SW480 (cell line): Measurements from ENCODE around the gene AP1B1.

Experiments used
- DNase-seq: peaks from one replicate; pipeline ENCODE4 v3.0.0-alpha.2; 2016; ENCODE audit warnings: low spot score

Gene AP1B1

GRCh38 chr22:29300807-29301601 is 87.4 kb downstream of the AP1B1 start:
- no peak for DNase-seq

- DNase-seq, result no peak
Measured at GRCh38 chr22:29300467-29300806, 87.9 kb downstream of the AP1B1 start.

GRCh38 chr22:29299136-29299900 is 89.1 kb downstream of the AP1B1 start:
- DNase-seq, result no peak

GRCh38 chr22:29298641-29299040 is 89.7 kb downstream of the AP1B1 start:
- no peak for DNase-seq

GRCh38 chr22:29292379-29292778 is 96.0 kb downstream of the AP1B1 start:
- DNase-seq, result no peak

GRCh38 chr22:29291215-29291614 is 97.2 kb downstream of the AP1B1 start:
- no peak for DNase-seq

- no peak for DNase-seq
Measured at GRCh38 chr22:29290061-29290460, 98.3 kb downstream of the AP1B1 start.

- no peak for DNase-seq
Measured at GRCh38 chr22:29288837-29289236, 99.5 kb downstream of the AP1B1 start.

GRCh38 chr22:29284196-29284595 is 104.2 kb downstream of the AP1B1 start:
- DNase-seq, result no peak

GRCh38 chr22:29277927-29278326 is 110.4 kb downstream of the AP1B1 start:
- DNase-seq, result no peak
